ENCODE data around the gene GET4. TPM values are rescaled to one million over a fixed set of nuclear protein-coding genes. Genes with fewer than 3 reads are reported as not detected.

GET4 gene
- total and polyA plus RNA-seq, 2 of the 8 experiments (the other 6 are each of a cell fraction or from before 2014, with no cell fraction given) = 56.7 to 74.1 TPM

DNA sequence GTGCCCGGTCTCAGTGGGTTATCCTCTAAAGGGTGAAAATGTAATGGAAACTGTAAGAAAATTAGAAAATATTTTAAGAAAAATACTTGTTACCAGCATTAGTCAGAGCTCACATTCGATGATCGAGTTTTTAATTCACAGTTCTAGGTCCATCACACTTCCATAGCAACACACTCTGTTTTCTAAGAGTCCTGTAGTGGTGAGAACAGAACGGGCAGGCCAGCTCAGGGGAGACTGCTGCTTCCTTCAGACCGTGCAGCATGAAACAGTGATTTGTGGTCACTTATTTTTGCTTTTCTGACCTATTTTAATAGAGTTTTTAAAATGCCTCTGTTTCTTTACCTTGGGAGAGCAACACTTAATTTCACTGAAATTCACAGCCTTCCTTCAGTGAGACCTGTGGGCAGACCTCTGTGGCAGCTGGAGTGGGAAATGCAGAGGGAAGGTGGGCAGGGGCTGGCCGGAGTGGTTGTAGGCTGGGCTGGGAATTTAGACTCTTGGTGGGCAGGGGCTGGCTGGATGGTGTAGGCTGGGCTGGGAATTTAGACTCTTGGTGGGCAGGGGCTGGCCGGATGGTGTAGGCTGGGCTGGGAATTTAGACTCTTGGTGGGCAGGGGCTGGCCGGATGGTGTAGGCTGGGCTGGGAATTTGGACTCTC is 42.6 kb upstream of the GET4 start:
- Histone ChIP-seq H4K5ac (ENCODE audit: insufficient read length, low read depth, low read length) (no peak overlapping the region), H3K36me3 (ENCODE audit: control insufficient read depth in 2 of 4, insufficient read depth in 4 of 4, low read length in 3 of 4) (peaks cover 0 to 2% (median under 1%) of the 10 kb centered on the region in 4 experiments; a peak in 5 of 8 replicates), H3K4ac (replicated peaks; ENCODE audit: insufficient read length, low read depth, low read length) (no peak overlapping the region), H3K4me1 (replicated peaks in 1 of 4; ENCODE audit: control insufficient read depth in 3 of 4, insufficient read depth in 4 of 4, low read length in 3 of 4) (peaks cover 0 to 13% (median 5%) of the 10 kb centered on the region in 4 experiments; a peak in 6 of 7 replicates), H3K14ac (ENCODE audit: insufficient read length) (no peak overlapping the region), H2BK5ac (ENCODE audit: low read depth, low read length) (no peak overlapping the region), H3K27me3 (replicated peaks in 1 of 4; ENCODE audit: control insufficient read depth in 3 of 4, extremely low read depth in 1 of 4, insufficient read depth in 3 of 4, low read length in 3 of 4) (no peaks in the 10 kb centered on the region), H3K4me3 (ENCODE audit: extremely low read depth in 1 of 4, insufficient read depth in 2 of 4, low read depth in 3 of 4, low read length in 4 of 4) (no peak overlapping the region), H2BK12ac (ENCODE audit: low read depth, low read length) (no peak overlapping the region), H4K8ac (ENCODE audit: extremely low read depth, insufficient read depth, low read length) (peak overlapping the region; percentile 57; the same call in 1 of the 2 replicates), H2BK20ac (ENCODE audit: low read length) (no peak overlapping the region), H2BK120ac (replicated peaks; ENCODE audit: low read depth, low read length) (no peak overlapping the region), H3K4me2 (ENCODE audit: insufficient read depth in 1 of 2, low read depth in 2 of 2, low read length in 2 of 2) (no peak overlapping the region), H2AFZ (ENCODE audit: low read length) (no peak overlapping the region), H3K9me3 (ENCODE audit: insufficient read depth in 2 of 2, low read depth in 1 of 2, low read length in 1 of 2) (no peaks in the 10 kb centered on the region), H3K79me1 (ENCODE audit: low read depth, low read length) (peaks cover 26% of the 10 kb centered on the region), H3K23ac (ENCODE audit: insufficient read length) (no peak overlapping the region), H3K23me2 (ENCODE audit: low read depth, low read length) (no peaks in the 10 kb centered on the region), H3K9ac (replicated peaks in 1 of 4; ENCODE audit: extremely low read depth in 1 of 4, low read depth in 3 of 4, low read length in 3 of 4) (no peak overlapping the region), H4K20me1 (replicated peaks in 1 of 2; ENCODE audit: control insufficient read depth in 1 of 2, insufficient read depth in 2 of 2, low read length in 2 of 2) (peaks cover 37 to 44% of the 10 kb centered on the region in 2 experiments), H4K91ac (replicated peaks; ENCODE audit: insufficient read length, low read length) (no peak overlapping the region), H2AK5ac (ENCODE audit: low read depth, low read length) (no peak overlapping the region), H3K56ac (replicated peaks; ENCODE audit: insufficient read length, low read depth, low read length) (no peak overlapping the region), H3K27ac (ENCODE audit: low read depth, low read length) (no peak overlapping the region), H2BK15ac (ENCODE audit: low read length) (no peak overlapping the region), H3K18ac (ENCODE audit: extremely low read depth, low read length) (no peak overlapping the region), H3K79me2 (ENCODE audit: control insufficient read depth in 1 of 2, insufficient read depth in 2 of 2, low read length in 2 of 2) (peaks cover 30 to 96% of the 10 kb centered on the region in 2 experiments)
- POLR2A ChIA-PET (ENCODE audit: partially characterized antibody) = interaction anchor here (1.2 to 1.8 kb wide), 2 partner anchors 32 to 44 kb away, joined by 3 read pairs; no protein-coding TSS in a partner anchor
- no peak for DNase-seq (ENCODE audit: low read depth in 1 of 2, low spot score in 2 of 2)
- CTCF ChIA-PET (ENCODE audit: partially characterized antibody) = interaction anchor here (0.7 to 2.2 kb wide), 3 partner anchors 11 to 45 kb away, joined by 3 to 6 read pairs (median 4); no protein-coding TSS in a partner anchor
- FAIRE-seq = no peak
- WGBS, 2 experiments (ENCODE audit: extremely low coverage in 1 of 2, insufficient coverage in 1 of 2, insufficient read length in 1 of 2, insufficient replicate concordance in 2 of 2, low coverage in 1 of 2, low lambda C conversion rate in 2 of 2, missing lambda C conversion rate in 1 of 2) = 91% methylated on average over 8 of the region's 8 CpGs; no CpG with 5 or more reads in 1 of the 2 experiments
- TF ChIP-seq BRCA1 (IDR thresholded peaks at IDR 0.05; ENCODE audit: low read depth, low read length) (no peak), SIN3A (conservative IDR thresholded peaks at IDR 0.05 in 1 of 2, IDR thresholded peaks at IDR 0.05 in 1 of 2; ENCODE audit: low read depth in 1 of 2, low read length in 2 of 2) (no peak)

Measured in H1 (cell line).